ENCODE data around the gene SUZ12.
A peak's percentile ranks its signal among the peaks of the same experiment; 100 is the strongest.
"Not testable (repeated sequence)": the region's sequence is repeated elsewhere in the genome, so short reads cannot be mapped to it uniquely, and the experiment has no call there.

The SUZ12 gene

GRCh38 chr17:31964131-31964530, 27.3 kb downstream of the SUZ12 start:
- not testable (repeated sequence) for DNase-seq

DNA sequence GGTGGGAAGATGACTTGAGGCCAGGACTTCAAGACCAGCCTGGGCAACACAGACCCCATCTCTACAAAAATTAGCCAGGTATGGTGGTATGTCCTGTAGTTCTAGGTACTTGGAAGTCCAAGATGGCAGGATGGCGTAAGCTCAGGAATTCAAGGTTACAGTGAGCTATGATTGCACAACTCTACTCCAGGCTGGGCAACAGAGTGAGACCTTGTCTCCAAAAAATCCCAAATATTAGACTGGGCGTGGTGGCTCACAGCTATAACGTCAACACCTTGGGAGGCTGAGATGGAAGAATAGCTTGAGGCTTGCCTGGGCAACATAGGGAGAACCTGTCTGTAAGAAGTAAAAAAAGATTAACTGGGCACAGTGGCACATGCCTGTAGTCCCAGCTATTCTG, 30.8 kb downstream of the SUZ12 start:
- DNase-seq, result no peak

- not testable (repeated sequence) for DNase-seq
Observed at GRCh38 chr17:31970416-31970815, 33.6 kb downstream of the SUZ12 start.

DNA sequence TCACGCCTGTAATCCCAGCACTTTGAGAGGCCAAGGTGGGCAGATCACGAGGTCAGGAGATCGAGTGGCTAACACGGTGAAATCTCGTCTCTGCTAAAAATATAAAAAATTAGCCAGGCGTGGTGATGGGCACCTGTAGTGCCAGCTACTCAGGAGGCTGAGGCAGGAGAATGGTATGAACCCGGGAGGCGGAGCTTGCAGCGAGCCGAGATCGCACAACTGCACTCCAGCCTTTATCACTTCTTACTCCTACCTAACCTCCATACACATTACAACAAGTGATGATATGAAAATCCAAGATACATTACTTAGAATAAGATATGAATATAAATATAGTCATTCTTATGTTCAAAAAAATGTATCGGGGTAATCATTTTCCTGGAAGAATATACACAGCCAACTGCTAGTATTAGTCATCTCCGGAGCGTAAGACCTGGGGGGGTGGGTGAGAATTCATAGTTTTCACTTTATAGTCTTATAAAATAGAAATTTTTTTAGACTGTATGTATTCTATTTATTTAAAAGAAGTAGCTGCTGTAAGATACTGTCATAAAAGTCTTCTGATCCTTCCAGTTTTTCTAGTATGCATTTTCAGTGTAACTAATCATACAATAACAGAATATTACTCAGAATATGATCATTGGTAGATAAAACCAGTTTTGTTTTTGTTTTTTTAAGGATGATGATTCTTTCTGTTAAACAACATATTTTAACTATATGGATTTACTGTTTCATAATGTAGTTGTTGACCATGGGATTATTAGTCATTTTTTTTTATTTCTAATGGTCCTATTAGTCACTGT, 37.7 kb downstream of the SUZ12 start:
- DNase-seq, result not testable (repeated sequence)

- not testable (repeated sequence) for DNase-seq
Observed at GRCh38 chr17:31975391-31975790, 38.6 kb downstream of the SUZ12 start.

DNA sequence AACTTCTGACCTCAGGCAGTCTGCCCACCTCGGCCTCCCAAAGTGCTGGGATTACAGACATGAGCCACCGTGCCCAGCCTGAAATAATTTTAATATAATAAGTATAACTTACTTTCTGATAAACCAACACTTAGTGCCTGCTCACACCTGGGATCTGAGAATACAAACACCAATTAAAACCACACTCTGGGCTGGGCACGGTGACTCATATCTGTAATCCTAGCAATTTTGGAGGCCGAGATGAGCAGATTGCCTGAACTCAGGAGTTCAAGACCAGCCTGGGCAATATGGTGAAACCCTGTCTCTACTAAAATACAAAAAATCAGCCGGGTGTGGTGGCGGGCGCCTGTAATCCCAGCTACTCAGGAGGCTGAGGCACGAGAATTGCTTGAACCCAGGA, 55.0 kb downstream of the SUZ12 start:
- not testable (repeated sequence) for DNase-seq

- DNase-seq, result no peak
Observed at GRCh38 chr17:31997005-31997404, 60.2 kb downstream of the SUZ12 start.

DNA sequence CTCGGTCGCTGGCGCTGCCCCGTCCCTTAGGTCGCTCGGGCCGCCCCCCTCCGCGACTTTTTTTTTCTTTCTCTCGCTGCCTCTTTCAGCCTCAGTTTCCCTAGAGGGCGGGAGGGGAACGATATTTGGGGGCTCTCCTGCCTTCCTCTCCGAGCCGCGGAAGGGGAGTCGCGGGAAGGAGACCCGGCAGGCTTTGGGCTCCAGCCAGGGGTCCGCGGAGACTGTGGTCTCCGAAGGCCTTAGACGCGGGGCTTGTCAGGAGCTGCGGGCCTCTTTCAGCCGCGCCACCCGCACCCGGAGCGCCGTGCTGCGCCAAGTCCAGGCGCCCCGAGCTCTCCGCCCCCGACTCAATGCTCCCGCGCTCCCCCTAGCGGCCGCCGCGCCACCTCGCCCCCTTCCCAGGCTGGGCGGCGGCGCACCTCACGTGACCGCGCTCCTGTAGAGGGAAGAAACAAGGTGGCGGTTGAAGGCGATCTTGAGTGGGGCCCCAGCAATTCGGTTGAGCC, 70.2 kb downstream of the SUZ12 start, which contains the start of gene LRRC37B:
Gene LRRC37B (plus strand): TSS at position 427 of the 506 bp plus-strand sequence. CDS start 14,010 bp downstream, outside the sequence.
- DNase-seq, result peak; percentile 89

- peak; percentile 50 for DNase-seq
Observed at GRCh38 chr17:32007463-32008298, 70.9 kb downstream of the SUZ12 start.

DNA sequence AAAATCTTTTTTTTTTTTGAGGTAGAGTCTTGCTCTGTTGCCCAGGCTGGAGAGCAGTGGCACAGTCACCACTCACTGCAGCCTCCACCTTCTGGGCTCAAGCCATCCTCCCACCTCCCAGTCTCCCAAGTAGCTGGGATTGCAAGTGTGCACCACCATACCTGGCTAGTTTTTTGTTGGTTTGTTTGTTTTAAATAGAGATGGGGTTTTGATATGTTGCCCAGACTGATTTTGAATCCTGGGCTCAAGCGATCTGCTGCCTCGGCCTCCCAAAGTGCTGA, 72.4 kb downstream of the SUZ12 start:
- no peak for DNase-seq

GRCh38 chr17:32010114-32010513, 73.3 kb downstream of the SUZ12 start:
- no peak for DNase-seq

GRCh38 chr17:32015245-32016013, 78.6 kb downstream of the SUZ12 start:
- no peak for DNase-seq

GRCh38 chr17:32016231-32016630, 79.4 kb downstream of the SUZ12 start:
- no peak for DNase-seq

- no peak for DNase-seq
Observed at GRCh38 chr17:32019228-32019627, 82.4 kb downstream of the SUZ12 start.

DNA sequence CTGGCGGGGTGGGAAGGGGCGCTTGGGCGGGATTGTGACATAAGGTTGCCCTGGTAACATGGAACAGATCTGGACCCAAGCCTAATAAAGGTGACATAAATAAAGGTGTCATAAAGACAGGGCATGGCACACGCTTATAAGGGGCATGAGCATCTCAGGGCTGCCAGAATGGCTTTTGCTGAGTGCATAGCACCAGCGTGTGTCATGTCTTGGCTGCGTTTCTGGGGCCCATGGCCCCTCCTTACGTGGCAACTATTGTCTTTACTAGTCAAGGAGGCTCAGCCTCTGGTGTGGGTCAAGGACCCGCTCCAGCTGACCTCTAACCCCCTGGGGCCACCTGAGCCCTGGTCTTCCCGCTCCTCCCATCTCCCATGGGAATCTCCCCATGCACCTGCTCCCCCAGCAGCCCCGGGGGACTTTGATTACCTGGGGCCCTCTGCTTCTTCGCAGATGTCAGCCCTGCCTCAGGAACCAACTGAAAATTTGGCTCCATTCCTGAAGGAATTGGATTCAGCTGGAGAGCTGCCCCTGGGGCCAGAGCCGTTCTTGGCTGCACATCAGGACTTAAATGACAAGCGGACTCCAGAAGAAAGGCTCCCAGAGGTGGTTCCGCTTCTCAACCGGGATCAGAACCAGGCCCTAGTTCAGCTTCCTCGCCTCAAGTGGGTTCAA, 84.3 kb downstream of the SUZ12 start:
- DNase-seq, result no peak

- DNase-seq, result no peak
Observed at GRCh38 chr17:32021615-32021955, 84.8 kb downstream of the SUZ12 start.

DNA sequence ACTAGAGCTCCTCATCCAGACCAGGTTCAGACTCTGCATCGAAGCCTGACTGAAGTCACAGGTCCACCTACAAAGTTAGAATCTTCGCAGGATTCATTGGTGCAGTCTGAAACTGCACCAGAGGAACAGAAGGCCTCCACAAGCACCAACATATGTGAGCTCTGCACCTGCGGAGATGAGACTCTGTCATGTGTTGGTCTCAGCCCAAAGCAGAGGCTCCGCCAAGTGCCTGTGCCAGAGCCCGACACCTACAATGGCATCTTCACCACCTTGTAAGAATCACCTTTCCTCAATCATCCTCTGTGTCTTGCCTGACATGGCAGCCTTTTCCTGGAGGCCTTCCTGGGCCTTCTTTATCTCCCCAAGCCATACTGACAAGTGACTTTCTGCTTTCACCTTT, 85.7 kb downstream of the SUZ12 start:
- not testable (repeated sequence) for DNase-seq

- DNase-seq, result not testable (repeated sequence)
Observed at GRCh38 chr17:32027271-32027670, 90.5 kb downstream of the SUZ12 start.

- DNase-seq, result no peak
Observed at GRCh38 chr17:32033223-32033622, 96.4 kb downstream of the SUZ12 start.

- not testable (repeated sequence) for DNase-seq
Observed at GRCh38 chr17:32033812-32034211, 97.0 kb downstream of the SUZ12 start.

- DNase-seq, result not testable (repeated sequence)
Observed at GRCh38 chr17:32040246-32040645, 103.4 kb downstream of the SUZ12 start.

DNA sequence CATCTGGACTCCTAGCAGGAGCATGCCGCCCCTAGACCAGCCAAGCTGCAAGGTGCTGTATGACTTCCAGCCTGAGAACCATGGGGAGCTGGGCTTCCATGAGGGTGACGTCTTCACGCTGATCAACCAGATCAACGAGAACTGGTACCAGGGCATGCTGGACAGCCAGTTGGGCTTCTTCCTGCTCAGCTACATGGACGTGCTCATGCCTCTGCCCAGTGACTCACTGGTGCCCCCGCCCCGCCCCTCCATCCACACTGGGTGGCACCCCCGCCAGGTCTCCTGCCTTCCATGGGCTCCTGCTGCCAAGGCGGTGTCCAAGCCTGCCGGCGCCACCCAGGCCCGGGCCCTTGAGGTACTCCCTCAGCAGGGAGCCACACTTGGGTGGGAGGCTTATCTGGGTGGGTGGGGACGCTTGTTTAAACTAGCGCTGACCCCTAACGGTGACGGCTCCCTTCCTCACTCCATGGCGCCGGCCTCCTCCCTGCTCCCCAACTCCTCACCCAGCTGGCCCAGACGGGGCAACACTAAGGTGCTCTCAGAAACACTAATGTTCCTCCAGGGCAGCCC, 104.6 kb downstream of the SUZ12 start:
- DNase-seq, result not testable (repeated sequence)

Measured in stimulated activated CD4-positive, alpha-beta T cell treated with anti-CD3 and anti-CD28 coated beads, Interleukin-4, amount 100 ng/mL, for 24 hours (primary cell).